LNCaP clone FGC (cell line): ENCODE measurements around the gene EMX1.

Source experiments
- DNase-seq: peaks from one replicate; pipeline ENCODE4 v3.0.0-alpha.2; 2011; ENCODE audit warnings: low read depth
- H3K4me3 ChIP-seq: 2 replicates; pipeline ENCODE4 v1.5.1; 2011; ENCODE audit warnings: mild to moderate bottlenecking, low read depth, low read length, control low read depth
- CTCF ChIP-seq: IDR thresholded peaks from 2 replicates; pipeline ENCODE4 v1.5.1; 2012; ENCODE audit warnings: mild to moderate bottlenecking; ENCODE audit not compliant: control insufficient read depth, insufficient read depth; ENCODE audit errors: extremely low read depth

Gene EMX1

GRCh38 chr2:72937356-72937669 lies 20.0 kb downstream of the EMX1 start:
- no peak for DNase-seq
- no peak overlapping the region for H3K4me3 ChIP-seq
- no peak for TF ChIP-seq CTCF

- no peak overlapping the region for H3K4me3 ChIP-seq
- DNase-seq, result no peak
- no peak for TF ChIP-seq CTCF
Measured at GRCh38 chr2:72938455-72938854, 21.1 kb downstream of the EMX1 start.

DNA sequence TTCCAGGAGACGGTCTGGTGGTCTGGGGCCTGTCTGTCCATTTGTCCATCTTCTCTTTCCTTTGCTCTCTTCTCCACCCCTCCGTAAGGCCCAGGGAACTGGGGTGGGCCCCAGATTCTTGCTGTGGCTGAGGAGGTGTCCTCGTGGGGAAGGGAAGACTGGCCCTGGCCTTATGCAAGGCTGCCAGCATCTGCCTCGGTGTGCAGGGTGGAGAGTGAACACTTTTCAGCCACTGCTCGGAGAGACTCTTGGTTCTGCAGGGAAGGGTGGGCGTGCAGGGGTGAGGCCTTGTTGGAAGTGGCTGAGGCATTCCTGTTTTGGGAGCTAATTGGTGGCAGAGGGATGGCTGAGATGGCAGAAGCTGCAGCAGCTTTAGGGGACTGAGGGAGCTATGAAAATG lies 23.0 kb downstream of the EMX1 start:
- DNase-seq, result no peak
- H3K4me3 ChIP-seq, result no peak overlapping the region
- TF ChIP-seq CTCF, result no peak

- no peak for DNase-seq
- no peak for TF ChIP-seq CTCF
- no peak overlapping the region for H3K4me3 ChIP-seq
Measured at GRCh38 chr2:72940786-72941185, 23.5 kb downstream of the EMX1 start.

GRCh38 chr2:72942293-72942692 lies 25.0 kb downstream of the EMX1 start:
- no peak for TF ChIP-seq CTCF
- DNase-seq, result no peak
- H3K4me3 ChIP-seq, result no peak overlapping the region

- DNase-seq, result no peak
- H3K4me3 ChIP-seq, result no peak overlapping the region
- no peak for TF ChIP-seq CTCF
Measured at GRCh38 chr2:72942881-72943418, 25.6 kb downstream of the EMX1 start.

GRCh38 chr2:72943540-72944395 lies 26.4 kb downstream of the EMX1 start:
- no peak overlapping the region for H3K4me3 ChIP-seq
- DNase-seq, result no peak
- TF ChIP-seq CTCF, result no peak
